Rectal smooth muscle tissue (tissue), 1 donor: ENCODE results near the gene CAMKK2.

ENCODE experiments used
- H3K27ac ChIP-seq: one replicate; pipeline ENCODE4 v1.7.0; 2013; ENCODE audit warnings: low read depth, low read length, inconsistent platforms
- H3K27me3 ChIP-seq: one replicate; pipeline ENCODE4 v1.7.0; 2013; ENCODE audit warnings: low read length; ENCODE audit not compliant: control insufficient read depth, insufficient read depth
- H3K36me3 ChIP-seq: one replicate; pipeline ENCODE4 v1.7.0; 2013; ENCODE audit warnings: low read length; ENCODE audit not compliant: control insufficient read depth, insufficient read depth
- H3K4me1 ChIP-seq: one replicate; pipeline ENCODE4 v1.7.0; 2013; ENCODE audit warnings: low read length; ENCODE audit not compliant: control insufficient read depth, insufficient read depth
- H3K4me3 ChIP-seq: one replicate; pipeline ENCODE4 v1.7.0; 2013; ENCODE audit warnings: low read length
- H3K9ac ChIP-seq: one replicate; pipeline ENCODE4 v1.7.0; 2013; ENCODE audit warnings: low read length

The CAMKK2 gene

DNA sequence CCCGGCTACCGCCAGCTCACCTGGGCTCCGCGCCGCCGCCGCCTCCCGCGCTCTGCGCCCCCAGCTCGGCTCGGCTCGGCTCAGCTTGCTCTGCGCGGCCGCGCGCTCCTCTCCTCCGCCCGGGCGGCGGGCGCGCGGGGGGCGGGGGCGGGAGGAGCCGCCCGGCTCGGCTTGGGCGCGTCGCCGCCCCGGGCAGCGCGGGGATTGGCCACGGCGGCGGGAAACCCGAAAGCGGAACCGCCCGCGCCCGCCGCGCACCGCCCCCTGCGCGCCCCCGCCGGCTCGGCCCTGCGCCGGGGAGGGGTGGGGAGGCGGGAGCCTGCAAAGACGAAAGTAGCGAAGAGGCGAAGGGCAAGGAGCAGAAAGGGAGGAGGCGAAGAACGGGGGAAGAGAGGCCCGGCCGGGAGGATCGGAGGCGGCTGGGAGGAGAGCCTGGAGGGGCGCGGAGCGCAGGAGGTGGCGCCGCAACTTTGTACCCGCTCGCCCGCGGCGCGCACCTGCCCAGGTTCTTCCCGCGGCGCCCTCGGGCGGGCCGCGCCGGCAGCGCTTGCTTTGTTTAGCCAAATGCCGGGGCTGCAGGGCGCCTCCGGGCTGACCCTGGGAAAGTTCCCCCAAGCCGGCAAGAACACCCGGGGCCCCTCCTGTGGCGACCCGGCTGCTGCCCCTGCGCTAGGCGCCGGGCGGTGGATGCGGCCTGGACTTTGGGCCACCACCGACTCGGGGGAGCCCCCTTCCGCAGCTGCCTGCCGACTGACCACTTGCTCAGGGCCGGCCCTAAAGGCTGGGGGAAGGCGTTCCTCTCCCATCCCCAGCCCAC is at the start of gene CAMKK2:
CAMKK2 (minus strand) TSS at position 92 of the 817 bp plus-strand sequence. CDS start 22,183 bp downstream, outside the sequence.
- peaks cover 5% of the 10 kb centered on the region for H3K4me1 ChIP-seq

GRCh38 chr12:121345151-121345815 is 48.8 kb upstream of the CAMKK2 start:
- Histone ChIP-seq H3K9ac (no peak overlapping the region), H3K4me1 (no peaks in the 10 kb centered on the region), H3K36me3 (peaks cover 23% of the 10 kb centered on the region), H3K4me3 (no peak overlapping the region), H3K27me3 (no peaks in the 10 kb centered on the region), H3K27ac (no peak overlapping the region)

More for the DNA sequence above, at the start of gene CAMKK2:
- Histone ChIP-seq H3K27ac (peak within 1 kb of the TSS; percentile 50), H3K27me3 (no peaks in the 10 kb centered on the region), H3K36me3 (no peaks in the 10 kb centered on the region), H3K9ac (peak within 1 kb of the TSS; percentile 84), H3K4me3 (peak within 1 kb of the TSS; percentile 90)

- H3K27ac ChIP-seq = no peak overlapping the region
- H3K4me3 ChIP-seq = no peak overlapping the region
- no peak overlapping the region for H3K9ac ChIP-seq
- peaks cover 23% of the 10 kb centered on the region for H3K36me3 ChIP-seq
- H3K4me1 ChIP-seq = no peaks in the 10 kb centered on the region
- H3K27me3 ChIP-seq = no peaks in the 10 kb centered on the region
These were observed 48.0 kb upstream of the CAMKK2 start for GRCh38 chr12:121344506-121344905.

DNA sequence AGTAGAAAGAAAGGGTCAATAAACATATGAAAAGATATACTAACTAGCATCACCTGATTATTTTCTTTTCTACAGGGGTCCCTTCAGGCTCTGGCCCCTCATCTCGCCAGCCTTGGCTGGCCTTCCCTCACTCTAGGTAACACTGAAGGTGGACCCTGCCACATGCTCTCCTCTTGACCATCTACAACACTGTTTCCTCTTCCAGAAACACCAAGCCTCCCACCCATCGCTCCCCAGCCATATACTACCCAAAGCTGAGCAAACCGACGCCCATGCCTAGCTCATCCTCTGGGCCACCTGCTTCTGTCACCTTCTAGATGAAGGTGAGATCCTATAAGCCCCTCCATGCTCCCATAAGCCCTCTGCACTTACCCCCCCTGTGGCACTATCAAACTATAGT is 40.9 kb upstream of the CAMKK2 start:
- Histone ChIP-seq H3K36me3 (peaks cover 19% of the 10 kb centered on the region), H3K9ac (no peak overlapping the region), H3K4me1 (peaks cover 2% of the 10 kb centered on the region), H3K4me3 (no peak overlapping the region), H3K27ac (no peak overlapping the region), H3K27me3 (no peaks in the 10 kb centered on the region)

GRCh38 chr12:121334513-121335343 is 38.2 kb upstream of the CAMKK2 start:
- no peak overlapping the region for H3K27ac ChIP-seq
- no peak overlapping the region for H3K9ac ChIP-seq

GRCh38 chr12:121333747-121334146 is 37.2 kb upstream of the CAMKK2 start:
- peaks cover 2% of the 10 kb centered on the region for H3K4me1 ChIP-seq
- H3K9ac ChIP-seq = no peak overlapping the region
- peaks cover 17% of the 10 kb centered on the region for H3K36me3 ChIP-seq
- no peak overlapping the region for H3K4me3 ChIP-seq
- no peaks in the 10 kb centered on the region for H3K27me3 ChIP-seq
- no peak overlapping the region for H3K27ac ChIP-seq

More at GRCh38 chr12:121334513-121335343, 38.2 kb upstream of the CAMKK2 start:
- Histone ChIP-seq H3K4me3 (no peak overlapping the region), H3K36me3 (peaks cover 16% of the 10 kb centered on the region), H3K4me1 (peaks cover 2% of the 10 kb centered on the region), H3K27me3 (no peaks in the 10 kb centered on the region)

DNA sequence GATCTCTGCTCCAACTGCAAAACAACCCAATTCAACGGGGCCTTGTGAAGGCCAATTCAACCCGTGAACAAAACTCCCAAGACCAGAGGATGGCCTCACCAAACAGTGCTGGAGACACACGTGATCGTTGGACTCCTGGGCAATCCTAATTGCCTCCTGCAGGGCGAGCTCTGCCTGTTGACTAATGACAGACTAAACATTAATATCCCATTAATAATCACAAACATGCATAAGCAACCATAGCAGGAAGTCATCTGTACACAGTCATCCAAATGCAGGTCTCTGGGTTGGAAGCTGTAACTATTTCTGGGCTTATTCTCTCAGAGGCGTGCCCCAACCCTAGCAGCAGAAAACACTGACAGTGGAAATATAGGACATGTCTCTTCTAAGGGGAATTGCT is 34.7 kb upstream of the CAMKK2 start:
- H3K27me3 ChIP-seq = no peaks in the 10 kb centered on the region
- no peak overlapping the region for H3K4me3 ChIP-seq
- H3K27ac ChIP-seq = no peak overlapping the region
- peaks cover 2% of the 10 kb centered on the region for H3K4me1 ChIP-seq
- H3K9ac ChIP-seq = no peak overlapping the region
- peaks cover 17% of the 10 kb centered on the region for H3K36me3 ChIP-seq

DNA sequence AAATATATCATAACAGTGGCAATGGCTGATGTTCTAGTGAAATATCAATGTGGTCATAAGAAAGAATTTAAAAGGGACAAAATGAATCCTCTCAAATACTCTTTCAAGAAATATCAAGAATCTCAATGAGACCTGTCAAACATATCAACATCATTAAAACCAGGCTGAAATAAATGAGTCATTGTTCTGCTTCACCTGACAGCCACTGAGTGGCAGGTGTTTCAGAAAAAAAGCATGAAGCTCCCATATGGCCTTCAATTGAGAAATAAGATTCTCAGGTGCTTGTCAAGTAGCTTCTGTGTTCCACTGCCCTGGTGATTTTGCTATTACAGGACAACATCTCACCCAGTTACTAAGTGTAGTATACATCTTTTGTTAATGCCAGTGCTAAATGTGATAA is 34.2 kb upstream of the CAMKK2 start:
- Histone ChIP-seq H3K36me3 (peaks cover 17% of the 10 kb centered on the region), H3K27ac (no peak overlapping the region), H3K27me3 (no peaks in the 10 kb centered on the region), H3K4me1 (peaks cover 2% of the 10 kb centered on the region), H3K4me3 (no peak overlapping the region), H3K9ac (no peak overlapping the region)

DNA sequence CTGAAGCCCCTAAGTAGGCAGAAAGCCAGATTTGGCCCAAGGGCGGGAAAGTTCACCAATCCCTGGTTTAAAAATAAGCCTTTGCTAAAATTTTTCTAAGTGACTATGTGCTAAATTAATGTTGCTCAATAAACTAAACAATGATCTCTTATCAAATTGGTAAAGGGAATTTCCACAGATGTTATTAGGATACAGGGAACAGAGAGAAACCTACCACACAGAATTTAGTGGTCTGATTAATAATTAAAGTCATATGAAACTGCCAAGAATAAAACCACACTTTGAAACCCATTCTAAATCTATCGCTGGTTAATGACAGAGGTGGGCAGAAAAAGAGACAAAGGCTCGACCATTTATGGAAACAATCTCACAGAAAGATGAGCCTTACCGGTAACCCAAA is 33.7 kb upstream of the CAMKK2 start:
- H3K4me3 ChIP-seq = no peak overlapping the region
- no peaks in the 10 kb centered on the region for H3K27me3 ChIP-seq
- no peak overlapping the region for H3K27ac ChIP-seq
- peaks cover 17% of the 10 kb centered on the region for H3K36me3 ChIP-seq
- no peak overlapping the region for H3K9ac ChIP-seq
- H3K4me1 ChIP-seq = peaks cover 2% of the 10 kb centered on the region

DNA sequence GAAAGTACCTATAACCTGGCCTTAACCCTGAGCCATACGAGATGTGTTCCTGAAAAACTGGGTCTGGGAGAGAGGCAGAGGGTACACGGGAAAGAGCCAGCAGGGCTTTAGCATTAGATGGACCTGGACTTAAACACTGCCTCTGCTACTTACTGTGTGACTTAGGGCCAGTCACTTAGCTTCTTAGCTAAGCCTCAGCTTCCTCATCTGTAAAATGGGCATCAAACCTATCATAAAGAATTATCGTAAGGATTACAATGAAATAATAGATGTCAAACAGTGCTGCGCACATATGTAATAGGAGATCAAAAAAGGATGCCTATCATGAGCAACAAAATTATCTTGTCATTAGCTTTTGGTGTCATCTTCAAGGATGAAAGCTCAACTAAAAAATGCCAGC is 32.1 kb upstream of the CAMKK2 start:
- no peaks in the 10 kb centered on the region for H3K4me1 ChIP-seq
- no peak overlapping the region for H3K27ac ChIP-seq
- no peak overlapping the region for H3K9ac ChIP-seq
- H3K4me3 ChIP-seq = no peak overlapping the region
- H3K36me3 ChIP-seq = peaks cover 14% of the 10 kb centered on the region
- H3K27me3 ChIP-seq = no peaks in the 10 kb centered on the region

GRCh38 chr12:121326996-121327674 is 30.6 kb upstream of the CAMKK2 start:
- no peak overlapping the region for H3K9ac ChIP-seq
- no peak overlapping the region for H3K27ac ChIP-seq
- no peaks in the 10 kb centered on the region for H3K4me1 ChIP-seq

More at GRCh38 chr12:121326996-121327674, 30.6 kb upstream of the CAMKK2 start:
- peaks cover 15% of the 10 kb centered on the region for H3K36me3 ChIP-seq
- H3K4me3 ChIP-seq = no peak overlapping the region
- H3K27me3 ChIP-seq = no peaks in the 10 kb centered on the region
